Stimulated activated CD4-positive, alpha-beta T cell treated with anti-CD3 and anti-CD28 coated beads, TNF-alpha, amount 100 ng/mL, for 48 hours (primary cell): ENCODE data around the gene LRRC3C.
A peak's percentile ranks its signal among the peaks of the same experiment; 100 is the strongest.

Experiments
- DNase-seq, 3 donors: peaks; one replicate each; pipeline ENCODE4 v3.0.0-alpha.2; 2020; ENCODE audit warnings: low read depth in 3 of 3

Gene LRRC3C

GRCh38 chr17:39923836-39924690 is 3.5 kb upstream of the LRRC3C start:
- DNase-seq = no peak

GRCh38 chr17:39924691-39925055 is 2.9 kb upstream of the LRRC3C start:
- no peak for DNase-seq

GRCh38 chr17:39925282-39926134 is 2.0 kb upstream of the LRRC3C start:
- DNase-seq = no peak

GRCh38 chr17:39926135-39926587 is 1.4 kb upstream of the LRRC3C start:
- no peak for DNase-seq

GRCh38 chr17:39926588-39927100 is 888 bp upstream of the LRRC3C start:
- peak; percentile 17 to 48 (median 39) for DNase-seq

- no peak for DNase-seq
These were observed 661 bp downstream of the LRRC3C start for GRCh38 chr17:39927929-39928857.

- DNase-seq = no peak
These were observed 1.5 kb downstream of the LRRC3C start for GRCh38 chr17:39928858-39929645.

GRCh38 chr17:39929646-39930407 is 2.3 kb downstream of the LRRC3C start:
- no peak for DNase-seq

- no peak for DNase-seq
These were observed 6.4 kb downstream of the LRRC3C start for GRCh38 chr17:39933912-39934311.

- no peak for DNase-seq
These were observed 6.8 kb downstream of the LRRC3C start for GRCh38 chr17:39934324-39934723.

- no peak for DNase-seq
These were observed 8.4 kb downstream of the LRRC3C start for GRCh38 chr17:39935909-39936308.

- no peak for DNase-seq
These were observed 9.9 kb downstream of the LRRC3C start for GRCh38 chr17:39937447-39937846.

- no peak for DNase-seq
These were observed 10.8 kb downstream of the LRRC3C start for GRCh38 chr17:39938140-39938869.

- DNase-seq = no peak
These were observed 11.6 kb downstream of the LRRC3C start for GRCh38 chr17:39939106-39939505.

- peak in 1 of 3 donors; percentile 59 for DNase-seq
These were observed 12.3 kb downstream of the LRRC3C start for GRCh38 chr17:39939588-39940419.

- no peak for DNase-seq
These were observed 16.3 kb downstream of the LRRC3C start for GRCh38 chr17:39943702-39944392.

- no peak for DNase-seq
These were observed 16.8 kb downstream of the LRRC3C start for GRCh38 chr17:39944393-39944711.
